HFF-Myc (cell line): ENCODE results near the gene DYNLT1.

Experiments used
- DNase-seq: peaks from one replicate; pipeline ENCODE4 v3.0.0-alpha.2; 2011; ENCODE audit warnings: low read depth; ENCODE audit errors: extremely low read depth
- H3K4me3 ChIP-seq: replicated peaks from 2 replicates; pipeline ENCODE4 v1.5.1; 2011; ENCODE audit warnings: low read depth, mild to moderate bottlenecking, control low read depth, low read length
- TF ChIP-seq, protein P1 (sequence below): IDR thresholded peaks from 2 replicates; pipeline ENCODE4 v1.5.1; 2012; ENCODE audit warnings: mild to moderate bottlenecking, low read depth, low read length, control low read depth; ENCODE audit errors: missing control alignments

DYNLT1 gene

DNA sequence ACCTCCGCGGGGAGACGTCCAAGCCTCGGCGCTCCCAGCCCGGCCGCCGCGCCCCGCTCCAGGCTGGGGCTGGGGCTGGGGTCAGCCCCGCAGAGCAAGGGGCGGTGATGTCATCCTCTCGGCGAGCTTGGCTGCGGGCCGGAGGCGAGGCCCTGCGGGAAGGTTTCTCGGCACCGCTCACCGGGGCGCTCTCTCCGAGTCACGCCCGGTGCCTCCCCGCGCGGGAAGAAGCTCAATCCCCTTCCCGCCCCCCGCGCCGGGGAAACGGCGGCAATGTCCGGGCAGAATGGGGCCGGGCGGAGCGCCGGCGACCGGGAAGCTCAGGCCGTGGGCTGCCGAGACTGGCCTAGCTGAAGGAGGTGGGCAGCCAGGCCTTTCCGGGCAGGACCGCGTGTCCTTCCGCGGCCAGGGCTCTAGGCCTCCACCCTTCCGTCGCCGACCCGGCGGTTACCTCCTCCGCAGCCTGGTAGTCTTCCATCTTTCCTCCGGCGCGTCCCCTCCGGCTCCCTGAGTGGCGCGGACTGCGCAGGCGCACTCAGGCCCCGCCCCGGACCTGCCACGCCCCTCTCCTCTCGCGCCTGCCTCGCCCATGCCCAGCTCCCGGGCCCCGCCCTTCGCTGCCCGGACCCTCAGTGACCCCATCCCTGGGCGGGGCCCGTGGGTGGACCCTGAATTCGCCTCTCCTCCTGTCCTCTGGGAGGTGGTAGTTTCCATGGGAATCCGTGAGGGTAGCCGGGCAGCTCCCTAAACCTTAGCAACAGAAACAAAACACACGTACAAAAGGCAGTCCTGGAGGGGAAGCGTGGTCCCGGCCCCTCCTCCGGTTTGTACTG is at the start of gene DYNLT1:
DYNLT1 (minus strand) TSS at position 513 of the 833 bp plus-strand sequence; CDS start at position 478, 35 bp downstream.
- H3K4me3 ChIP-seq, result peak within 1 kb of the TSS; percentile 91
- TF ChIP-seq, protein P1, sequence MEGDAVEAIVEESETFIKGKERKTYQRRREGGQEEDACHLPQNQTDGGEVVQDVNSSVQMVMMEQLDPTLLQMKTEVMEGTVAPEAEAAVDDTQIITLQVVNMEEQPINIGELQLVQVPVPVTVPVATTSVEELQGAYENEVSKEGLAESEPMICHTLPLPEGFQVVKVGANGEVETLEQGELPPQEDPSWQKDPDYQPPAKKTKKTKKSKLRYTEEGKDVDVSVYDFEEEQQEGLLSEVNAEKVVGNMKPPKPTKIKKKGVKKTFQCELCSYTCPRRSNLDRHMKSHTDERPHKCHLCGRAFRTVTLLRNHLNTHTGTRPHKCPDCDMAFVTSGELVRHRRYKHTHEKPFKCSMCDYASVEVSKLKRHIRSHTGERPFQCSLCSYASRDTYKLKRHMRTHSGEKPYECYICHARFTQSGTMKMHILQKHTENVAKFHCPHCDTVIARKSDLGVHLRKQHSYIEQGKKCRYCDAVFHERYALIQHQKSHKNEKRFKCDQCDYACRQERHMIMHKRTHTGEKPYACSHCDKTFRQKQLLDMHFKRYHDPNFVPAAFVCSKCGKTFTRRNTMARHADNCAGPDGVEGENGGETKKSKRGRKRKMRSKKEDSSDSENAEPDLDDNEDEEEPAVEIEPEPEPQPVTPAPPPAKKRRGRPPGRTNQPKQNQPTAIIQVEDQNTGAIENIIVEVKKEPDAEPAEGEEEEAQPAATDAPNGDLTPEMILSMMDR, result no peak
- peak; percentile 78 for DNase-seq

DNA sequence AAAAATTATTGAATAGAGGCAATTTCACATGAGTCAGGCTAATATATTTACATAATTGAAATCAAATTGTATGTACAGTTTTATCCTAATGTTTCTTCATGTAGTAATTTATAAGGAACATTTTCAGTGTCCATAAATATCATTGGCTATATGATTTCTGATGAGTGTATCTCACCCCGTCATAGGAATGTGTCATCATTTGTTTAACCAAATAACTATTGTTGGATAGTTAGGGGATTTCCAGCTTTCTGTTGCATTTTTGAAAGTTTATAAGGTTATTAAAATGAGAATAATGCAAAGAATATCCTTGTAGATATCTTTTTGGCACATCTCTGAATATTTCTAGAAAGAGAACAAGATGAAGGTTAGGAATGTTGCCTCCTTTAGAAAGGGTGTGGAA is 44.3 kb upstream of the DYNLT1 start:
- DNase-seq, result no peak
- H3K4me3 ChIP-seq, result no peak overlapping the region
- TF ChIP-seq, protein P1, result no peak

DNA sequence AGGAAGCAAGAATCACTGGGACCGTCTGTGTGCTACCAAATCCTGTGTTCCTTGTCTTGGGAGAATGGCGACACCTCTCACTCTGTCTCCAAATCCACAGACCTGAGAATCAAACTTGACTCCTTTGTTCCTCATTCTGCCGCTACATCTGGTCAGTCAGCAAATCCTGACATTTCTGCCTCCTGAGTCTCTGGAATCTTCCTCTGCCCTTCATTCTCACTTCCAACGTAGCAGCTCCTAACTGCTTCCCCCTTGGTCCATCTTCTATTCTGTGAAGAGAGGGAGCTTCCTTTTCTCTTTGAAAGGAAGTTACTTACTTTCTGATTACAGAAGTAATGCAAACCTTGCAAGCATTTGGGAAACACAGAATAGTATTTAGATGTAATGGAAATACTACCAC is 43.0 kb upstream of the DYNLT1 start:
- TF ChIP-seq, protein P1, result no peak
- DNase-seq, result no peak
- H3K4me3 ChIP-seq, result no peak overlapping the region

DNA sequence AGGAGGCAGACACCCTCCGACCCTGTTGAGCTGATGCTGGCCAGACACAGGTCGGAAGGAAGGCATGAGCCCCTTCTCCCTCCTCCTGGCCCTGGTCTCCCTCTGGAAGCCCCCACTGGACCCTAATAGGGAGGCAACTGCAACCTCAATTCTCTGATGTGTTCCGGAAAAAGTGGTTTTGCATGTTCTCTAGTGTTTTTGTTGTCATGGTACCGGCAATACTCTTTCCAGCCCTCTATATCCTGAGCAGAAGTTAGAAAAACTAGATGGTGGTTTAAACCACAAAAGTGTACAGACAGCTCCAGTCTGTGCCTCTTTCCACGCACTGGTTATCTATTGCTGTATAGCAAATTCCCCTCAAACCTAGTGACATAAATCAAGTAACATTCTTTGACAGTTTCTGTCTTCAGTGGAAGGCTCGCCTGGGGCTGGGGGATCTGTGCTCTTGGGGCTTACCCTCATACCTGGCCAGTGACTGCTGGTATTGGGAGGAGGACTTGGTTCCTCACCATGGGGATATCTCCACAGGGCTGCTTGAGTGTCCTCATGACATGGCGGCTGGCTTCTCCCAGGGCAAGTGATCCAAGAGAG is 42.3 kb upstream of the DYNLT1 start:
- DNase-seq, result no peak

DNA sequence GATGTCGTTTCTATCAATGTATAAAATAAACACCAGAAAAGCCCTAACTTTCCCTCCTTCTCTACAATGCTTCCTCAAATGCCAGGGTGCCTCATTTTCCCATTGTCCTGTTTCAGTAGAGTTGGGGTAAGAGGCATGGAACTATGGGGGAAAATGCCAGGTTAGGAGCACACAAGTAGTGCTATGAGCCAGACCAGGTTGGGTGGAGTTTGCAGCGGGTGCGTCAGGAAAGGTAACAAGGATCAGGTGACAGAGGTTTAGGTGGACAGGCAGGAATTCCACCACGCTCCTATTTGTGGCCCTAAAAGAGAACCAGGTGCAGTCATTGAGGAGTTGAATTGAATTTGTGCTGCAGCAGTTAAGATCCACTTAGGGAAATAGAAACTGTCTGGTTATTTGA is 41.8 kb upstream of the DYNLT1 start:
- TF ChIP-seq, protein P1, result no peak
- H3K4me3 ChIP-seq, result no peak overlapping the region
- DNase-seq, result no peak

More for the DNA sequence above, 42.3 kb upstream of the DYNLT1 start:
- TF ChIP-seq, protein P1, result no peak
- no peak overlapping the region for H3K4me3 ChIP-seq

DNA sequence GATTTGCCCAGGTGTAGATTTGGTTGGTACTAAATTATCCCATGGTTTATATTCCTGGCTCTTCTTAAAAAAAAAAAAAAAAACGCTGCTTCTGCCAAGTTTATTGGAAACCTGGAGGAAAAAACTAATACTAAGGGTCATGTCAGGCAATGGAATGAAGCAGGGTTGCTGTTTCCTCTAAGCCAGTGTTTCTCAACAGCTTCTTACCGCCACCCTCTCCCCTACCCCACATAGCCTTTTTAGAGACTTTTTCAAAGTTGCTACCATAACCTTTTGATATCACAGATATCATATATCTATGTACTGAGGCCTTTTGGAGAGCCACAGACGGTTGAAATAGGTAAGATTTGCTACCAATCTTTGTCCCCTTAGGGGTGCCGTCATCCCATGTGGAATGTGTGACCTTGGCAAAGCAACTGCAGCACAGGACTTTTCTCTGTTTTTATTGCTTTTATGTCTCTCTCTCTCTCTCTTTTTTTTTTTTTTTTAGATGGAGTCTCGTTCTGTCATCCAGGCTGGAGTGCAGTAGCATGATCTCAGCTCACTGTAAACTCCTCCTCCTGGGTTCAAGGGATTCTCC is 40.3 kb upstream of the DYNLT1 start:
- no peak for DNase-seq
- H3K4me3 ChIP-seq, result no peak overlapping the region
- TF ChIP-seq, protein P1, result no peak
